Kidney (tissue), 14 donors: ENCODE results near the gene BCAS3. TPM values are rescaled to one million over a fixed set of nuclear protein-coding genes. Genes with fewer than 3 reads are reported as not detected.

Experiments
- DNase-seq, 5 donors: peaks; one replicate each; pipeline ENCODE4 v3.0.0-alpha.2; 2013 to 2020
- FAIRE-seq: peaks from 2 replicates; lab custom pipeline; 2012; peaks lifted over from hg19 to GRCh38; lab: Jason Lieb, UNC
- H3K27ac ChIP-seq, 2 donors: one replicate each; pipeline ENCODE4 v1.7.0; 2013; ENCODE audit warnings: low read depth in 2 of 2, low read length in 2 of 2, inconsistent platforms in 1 of 2
- H3K27me3 ChIP-seq: one replicate; pipeline ENCODE4 v1.7.1; 2013; ENCODE audit warnings: low read length, inconsistent platforms; ENCODE audit not compliant: control insufficient read depth, insufficient read depth
- H3K36me3 ChIP-seq, 3 donors: one replicate each; pipeline versions ENCODE4 v1.7.0 to v1.7.1; 2013; ENCODE audit warnings: low read length in 3 of 3, control low read depth in 1 of 3, inconsistent platforms in 1 of 3; ENCODE audit not compliant: insufficient read depth in 3 of 3, control insufficient read depth in 2 of 3
- H3K4me1 ChIP-seq, 3 donors: one replicate each; pipeline versions ENCODE4 v1.7.0 to v1.7.1; 2013; ENCODE audit warnings: low read length in 3 of 3, inconsistent platforms in 1 of 3, low read depth in 1 of 3; ENCODE audit not compliant: control insufficient read depth in 2 of 3, insufficient read depth in 2 of 3
- H3K4me3 ChIP-seq, 3 donors: one replicate each; pipeline versions ENCODE4 v1.7.0 to v1.8.1; 2013; ENCODE audit warnings: low read length in 3 of 3, control low read depth in 1 of 3, inconsistent platforms in 1 of 3
- H3K9ac ChIP-seq, 3 donors: one replicate each; pipeline versions ENCODE4 v1.7.0 to v1.7.1; 2013; ENCODE audit warnings: low read length in 3 of 3, control low read depth in 1 of 3, inconsistent platforms in 1 of 3
- H3K9me3 ChIP-seq, 3 donors: one replicate each; pipeline versions ENCODE4 v1.7.0 to v1.7.1; 2013; ENCODE audit warnings: low read length in 3 of 3, control low read depth in 1 of 3, inconsistent platforms in 1 of 3; ENCODE audit not compliant: control insufficient read depth in 2 of 3, insufficient read depth in 1 of 3
- intact Hi-C: fragments of 100-400 bp; cut with DNase I; formaldehyde crosslinking; loops from one replicate; pipeline ENCODE4 v1.11.1; 2022
- polyA plus RNA-seq: library from polyadenylated mRNA; stranded (reverse); fragments of 350-450 nt; fragmentation: Illumina TruSeq; extraction: RNeasy Lipid Tissue Mini Kit (QIAGEN cat#74804); gene quantifications from one replicate; pipeline ENCODE4 v1.2.3, GENCODE V29; 2014; ENCODE audit warnings: low read depth, low replicate concordance; ENCODE audit not compliant: insufficient read depth
- total RNA-seq: library from RNA; stranded (reverse); fragmentation: NEBNext Ultra II Directional; extraction: Animal tissue kit (Norgen Biotek cat#: 25700); gene quantifications from one replicate; pipeline ENCODE4 v1.2.1, GENCODE V29; 2021
- TF ChIP-seq, protein P1 (sequence below): IDR thresholded peaks from 3 replicates; pipeline ENCODE4 v1.5.1; 2012; ENCODE audit warnings: mild to moderate bottlenecking, moderate library complexity, borderline replicate concordance; ENCODE audit not compliant: insufficient read depth; ENCODE audit errors: extremely low read depth
- donor health status: control.
- donor health status: control.
- donor health status: control.
- donor health status: control.
- donor health status: control.
- donor health status: DM: yes; HTN: yes; CAD: no.
- donor health status: Normal renal cell carcinoma (clear cell type).

BCAS3 gene
- total and polyA plus RNA-seq, 2 donors from 2014 or later, result 18.3 to 44.1 TPM

DNA sequence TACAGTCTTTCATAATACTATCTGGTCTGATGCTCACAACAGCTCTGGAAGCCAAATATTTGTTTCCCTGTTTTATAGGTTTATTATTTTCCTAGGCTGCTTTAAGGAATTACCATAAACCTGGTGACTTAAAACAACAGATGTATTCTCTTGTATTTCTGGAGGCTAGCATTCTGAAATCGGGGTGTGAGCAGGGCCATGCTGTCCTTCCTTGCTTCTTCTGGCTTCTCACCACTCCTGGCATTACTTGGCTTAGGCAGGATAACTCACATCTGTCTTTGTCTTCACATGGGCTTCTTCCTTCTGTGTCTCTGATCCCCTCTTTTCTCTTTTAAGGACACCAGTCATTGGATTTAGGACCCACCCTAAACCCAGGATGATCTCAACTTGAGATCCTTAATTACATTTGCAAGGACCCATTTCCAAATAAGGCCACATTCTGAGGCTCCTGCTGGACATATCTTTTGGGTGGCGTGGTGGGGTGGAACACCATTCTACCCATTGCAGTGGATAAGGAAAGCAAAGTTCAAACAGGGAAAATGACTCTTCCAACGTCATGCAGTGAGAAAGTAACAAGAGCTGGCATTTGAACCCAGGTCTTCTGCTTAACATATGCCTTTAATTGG lies 682.8 kb downstream of the BCAS3 start:
- intact Hi-C loops, result no loop called here
- TF ChIP-seq, protein P1, sequence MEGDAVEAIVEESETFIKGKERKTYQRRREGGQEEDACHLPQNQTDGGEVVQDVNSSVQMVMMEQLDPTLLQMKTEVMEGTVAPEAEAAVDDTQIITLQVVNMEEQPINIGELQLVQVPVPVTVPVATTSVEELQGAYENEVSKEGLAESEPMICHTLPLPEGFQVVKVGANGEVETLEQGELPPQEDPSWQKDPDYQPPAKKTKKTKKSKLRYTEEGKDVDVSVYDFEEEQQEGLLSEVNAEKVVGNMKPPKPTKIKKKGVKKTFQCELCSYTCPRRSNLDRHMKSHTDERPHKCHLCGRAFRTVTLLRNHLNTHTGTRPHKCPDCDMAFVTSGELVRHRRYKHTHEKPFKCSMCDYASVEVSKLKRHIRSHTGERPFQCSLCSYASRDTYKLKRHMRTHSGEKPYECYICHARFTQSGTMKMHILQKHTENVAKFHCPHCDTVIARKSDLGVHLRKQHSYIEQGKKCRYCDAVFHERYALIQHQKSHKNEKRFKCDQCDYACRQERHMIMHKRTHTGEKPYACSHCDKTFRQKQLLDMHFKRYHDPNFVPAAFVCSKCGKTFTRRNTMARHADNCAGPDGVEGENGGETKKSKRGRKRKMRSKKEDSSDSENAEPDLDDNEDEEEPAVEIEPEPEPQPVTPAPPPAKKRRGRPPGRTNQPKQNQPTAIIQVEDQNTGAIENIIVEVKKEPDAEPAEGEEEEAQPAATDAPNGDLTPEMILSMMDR, result no peak
- no peak overlapping the region for H3K9ac ChIP-seq

DNA sequence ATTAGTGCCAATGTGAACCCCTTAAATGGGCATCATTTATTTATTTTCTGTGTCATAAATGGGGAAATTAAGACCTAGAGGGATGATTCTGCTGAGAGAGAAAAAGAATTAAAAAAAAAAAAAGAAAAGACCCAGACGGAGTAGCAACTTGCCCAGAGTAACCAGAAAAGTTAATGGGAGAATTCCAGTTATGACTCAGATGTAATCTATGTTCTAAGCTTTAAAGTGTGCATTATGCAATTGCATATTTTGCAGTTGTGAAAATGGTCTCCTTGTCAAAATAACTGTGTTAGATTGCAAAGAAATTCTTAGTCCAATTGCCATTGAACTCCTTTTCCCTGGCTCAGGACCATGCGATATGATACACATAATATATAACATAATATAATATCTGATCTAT lies 683.4 kb downstream of the BCAS3 start:
- Histone ChIP-seq H3K4me1 (no peaks in the 10 kb centered on the region), H3K27me3 (no peaks in the 10 kb centered on the region), H3K27ac (no peak overlapping the region), H3K9ac (no peak overlapping the region), H3K9me3 (no peaks in the 10 kb centered on the region), H3K36me3 (no peaks in the 10 kb centered on the region), H3K4me3 (no peak overlapping the region)
- TF ChIP-seq, protein P1, result no peak
- intact Hi-C loops, result no loop called here
- no peak for DNase-seq
- no peak for FAIRE-seq

More for the DNA sequence above, 682.8 kb downstream of the BCAS3 start:
- FAIRE-seq (no peak), DNase-seq (no peak)
- Histone ChIP-seq H3K36me3 (no peaks in the 10 kb centered on the region), H3K4me3 (no peak overlapping the region), H3K27ac (no peak overlapping the region), H3K27me3 (no peaks in the 10 kb centered on the region), H3K4me1 (no peaks in the 10 kb centered on the region), H3K9me3 (no peaks in the 10 kb centered on the region)

DNA sequence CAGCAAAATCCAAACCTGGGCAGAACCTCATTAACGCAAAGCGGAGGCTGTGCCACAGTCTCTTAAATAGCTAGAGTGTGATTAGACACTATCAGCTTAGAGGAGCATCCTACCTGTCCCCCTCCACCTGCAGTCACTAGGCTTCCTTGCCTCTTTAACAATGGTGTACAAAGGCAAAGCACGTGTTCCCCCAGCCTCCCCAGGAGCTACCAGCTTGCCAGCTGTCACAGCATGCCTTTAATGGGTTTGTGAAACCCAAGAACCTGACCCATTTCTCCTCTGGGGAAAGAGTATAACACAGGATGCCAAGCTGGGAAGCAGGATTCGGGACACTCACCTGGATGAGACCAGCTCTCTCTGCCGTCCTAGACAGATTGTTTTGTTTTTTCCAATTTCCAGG lies 684.7 kb downstream of the BCAS3 start:
- DNase-seq (no peak), FAIRE-seq (no peak)
- no peak overlapping the region for H3K27ac ChIP-seq
- no peaks in the 10 kb centered on the region for H3K36me3 ChIP-seq
- intact Hi-C loops, result no loop called here
- H3K4me1 ChIP-seq, result peaks cover 0 to 5% (median 0%) of the 10 kb centered on the region in 3 donors
- H3K27me3 ChIP-seq, result no peaks in the 10 kb centered on the region
- TF ChIP-seq, protein P1, result no peak
- H3K9me3 ChIP-seq, result no peaks in the 10 kb centered on the region
- H3K4me3 ChIP-seq, result no peak overlapping the region
- no peak overlapping the region for H3K9ac ChIP-seq
